ENCODE measurements around the gene ZNF473.

Gene ZNF473

GRCh38 chr19:50025794-50026549 is at the start of gene ZNF473:
Gene ZNF473 (plus strand): TSS chr19:50026005. CDS start chr19:50031083, 5,078 bp downstream.
- DNase-seq = peak; percentile 96

GRCh38 chr19:49976496-49976895 is 49.3 kb upstream of the ZNF473 start:
- DNase-seq = no peak

GRCh38 chr19:49977076-49977475 is 48.7 kb upstream of the ZNF473 start:
- no peak for DNase-seq

- no peak for DNase-seq
Measured at GRCh38 chr19:49977881-49978280, 47.9 kb upstream of the ZNF473 start.

- DNase-seq = no peak
Measured at GRCh38 chr19:49978324-49978723, 47.5 kb upstream of the ZNF473 start.

GRCh38 chr19:49981603-49982593 is 43.9 kb upstream of the ZNF473 start:
- DNase-seq = no peak

GRCh38 chr19:49983645-49984229 is 42.1 kb upstream of the ZNF473 start:
- DNase-seq = peak; percentile 71

- no peak for DNase-seq
Measured at GRCh38 chr19:49984491-49984890, 41.3 kb upstream of the ZNF473 start.

GRCh38 chr19:49985871-49986270 is 39.9 kb upstream of the ZNF473 start:
- DNase-seq = no peak

- DNase-seq = no peak
Measured at GRCh38 chr19:49986354-49986753, 39.5 kb upstream of the ZNF473 start.

- DNase-seq = peak; percentile 95
Measured at GRCh38 chr19:49987159-49987698, 38.6 kb upstream of the ZNF473 start.

GRCh38 chr19:49988007-49988406 is 37.8 kb upstream of the ZNF473 start:
- no peak for DNase-seq

GRCh38 chr19:49988433-49988832 is 37.4 kb upstream of the ZNF473 start:
- no peak for DNase-seq

- DNase-seq = peak; percentile 24
Measured at GRCh38 chr19:49997709-49998108, 28.1 kb upstream of the ZNF473 start.

- no peak for DNase-seq
Measured at GRCh38 chr19:49999371-50000010, 26.3 kb upstream of the ZNF473 start.

GRCh38 chr19:50000038-50000840 is 25.6 kb upstream of the ZNF473 start:
- no peak for DNase-seq

GRCh38 chr19:50000841-50001557 is 24.8 kb upstream of the ZNF473 start:
- DNase-seq = no peak

- DNase-seq = no peak
Measured at GRCh38 chr19:50001775-50002174, 24.0 kb upstream of the ZNF473 start.

- DNase-seq = no peak
Measured at GRCh38 chr19:50002386-50002960, 23.3 kb upstream of the ZNF473 start.

- DNase-seq = no peak
Measured at GRCh38 chr19:50003254-50003788, 22.5 kb upstream of the ZNF473 start.

Measured in RPMI8226 (cell line).